GM19023 (cell line): ENCODE measurements around the gene CCDC88A.
"Not testable (repeated sequence)": the region's sequence is repeated elsewhere in the genome, so short reads cannot be mapped to it uniquely, and the experiment has no call there.

ENCODE experiments used
- ATAC-seq: cut with Tn5 transposase; IDR thresholded peaks from one replicate; pipeline ENCODE4 v1.9.1; 2021; ENCODE audit warnings: mild to moderate bottlenecking, moderate library complexity; ENCODE audit not compliant: unreplicated experiment

The CCDC88A gene

GRCh38 chr2:55391615-55392242, 27.9 kb downstream of the CCDC88A start:
- ATAC-seq, result no peak

GRCh38 chr2:55391155-55391554, 28.5 kb downstream of the CCDC88A start:
- no peak for ATAC-seq

- not testable (repeated sequence) for ATAC-seq
Observed at GRCh38 chr2:55385516-55385915, 34.1 kb downstream of the CCDC88A start.

GRCh38 chr2:55384786-55385185, 34.9 kb downstream of the CCDC88A start:
- ATAC-seq, result no peak

GRCh38 chr2:55371376-55371775, 48.3 kb downstream of the CCDC88A start:
- ATAC-seq, result no peak

- ATAC-seq, result no peak
Observed at GRCh38 chr2:55370208-55370607, 49.4 kb downstream of the CCDC88A start.

GRCh38 chr2:55365303-55365702, 54.4 kb downstream of the CCDC88A start:
- no peak for ATAC-seq

GRCh38 chr2:55364189-55365055, 55.2 kb downstream of the CCDC88A start:
- ATAC-seq, result no peak

GRCh38 chr2:55363636-55364035, 56.0 kb downstream of the CCDC88A start:
- ATAC-seq, result no peak

GRCh38 chr2:55361465-55362189, 58.0 kb downstream of the CCDC88A start:
- no peak for ATAC-seq

- no peak for ATAC-seq
Observed at GRCh38 chr2:55358451-55358850, 61.2 kb downstream of the CCDC88A start.

GRCh38 chr2:55357927-55358326, 61.7 kb downstream of the CCDC88A start:
- no peak for ATAC-seq

- no peak for ATAC-seq
Observed at GRCh38 chr2:55357164-55357563, 62.5 kb downstream of the CCDC88A start.

GRCh38 chr2:55356136-55356535, 63.5 kb downstream of the CCDC88A start:
- ATAC-seq, result not testable (repeated sequence)

GRCh38 chr2:55355451-55355850, 64.2 kb downstream of the CCDC88A start:
- no peak for ATAC-seq

- ATAC-seq, result no peak
Observed at GRCh38 chr2:55351672-55352071, 68.0 kb downstream of the CCDC88A start.

GRCh38 chr2:55345064-55345463, 74.6 kb downstream of the CCDC88A start:
- no peak for ATAC-seq

- ATAC-seq, result no peak
Observed at GRCh38 chr2:55338268-55338667, 81.4 kb downstream of the CCDC88A start.

GRCh38 chr2:55334728-55335127, 84.9 kb downstream of the CCDC88A start:
- ATAC-seq, result no peak

- ATAC-seq, result no peak
Observed at GRCh38 chr2:55330541-55331297, 88.9 kb downstream of the CCDC88A start.
